Ovary (tissue), 9 donors: ENCODE measurements around the gene GPC1. TPM values are rescaled to one million over a fixed set of nuclear protein-coding genes. Genes with fewer than 3 reads are reported as not detected.

Experiments
- DNase-seq, 5 donors: peaks; one replicate each; pipeline ENCODE4 v3.0.0-alpha.2; 2019 to 2020
- H3K27ac ChIP-seq, 2 donors: fragments of 200-600 bp; one replicate each; pipeline versions ENCODE4 v1.5.1 to v1.8.0; 2019 to 2022
- H3K27me3 ChIP-seq: fragments of 200-600 bp; one replicate; pipeline ENCODE4 v1.8.0; 2022
- H3K36me3 ChIP-seq: fragments of 200-600 bp; sonication (generic); one replicate; pipeline ENCODE4 v1.5.1; 2019
- H3K4me1 ChIP-seq: one replicate; pipeline ENCODE4 v1.8.1; 2013; ENCODE audit warnings: mild to moderate bottlenecking, moderate library complexity; ENCODE audit not compliant: insufficient read depth
- H3K4me3 ChIP-seq: fragments of 200-600 bp; sonication (generic); one replicate; pipeline ENCODE4 v1.5.1; 2017
- H3K9me3 ChIP-seq, 2 donors: fragments of 200-600 bp in 1 of 2; sonication (generic) in 1 of 2; one replicate each; pipeline versions ENCODE4 v1.5.1 to v1.8.1; 2013 to 2019; ENCODE audit warnings: mild to moderate bottlenecking in 1 of 2, moderate library complexity in 1 of 2
- EP300 ChIP-seq: sonication (generic); formaldehyde crosslinking; IDR thresholded peaks from one replicate; pipeline ENCODE4 v1.6.1; 2017; ENCODE audit warnings: antibody characterized with exemption
- POLR2A ChIP-seq: fragments of 450-650 bp; IDR thresholded peaks from one replicate; pipeline ENCODE4 v1.6.1; 2017; ENCODE audit warnings: antibody characterized with exemption, mild to moderate bottlenecking, moderate library complexity
- WGBS, 3 donors: extraction: QIAGEN DNeasy Blood & Tissue Kit in 1 of 3; methylation state at CpG; one replicate each; pipeline versions ENCODE4 v1.1.5 to v1.1.7; 2013 to 2017; 5-methylcytosine and 5-hydroxymethylcytosine counted together
- intact Hi-C, 4 donors: fragments of 100-400 bp; cut with DNase I; formaldehyde crosslinking; loops; one replicate each; pipeline versions ENCODE4 v1.11.0 to v1.15.1; 2022 to 2023
- polyA plus RNA-seq, 2 donors: library from polyadenylated mRNA; stranded (reverse); fragments of 200-250 nt in 1 of 2; fragments of 350-450 nt in 1 of 2; fragmentation: Illumina TruSeq in 1 of 2; extraction: RNeasy Lipid Tissue Mini Kit (QIAGEN cat#74804) in 1 of 2; gene quantifications; one replicate each; pipeline ENCODE4 v1.2.3, GENCODE V29; 2013 to 2014
- total RNA-seq, 7 donors: library from RNA; depleted of rRNA in 2 of 7; stranded (reverse); fragments of >200 nt in 2 of 7; fragmentation: NEBNext Ultra II Directional in 3 of 7; extraction: Animal tissue kit (Norgen Biotek cat#: 25700) in 3 of 7; gene quantifications; one replicate each; pipeline versions ENCODE4 v1.1.0 to v1.2.4, GENCODE V29; 2016 to 2023
- TF ChIP-seq, protein P1 (sequence below), 3 donors: fragments of 450-650 bp in 2 of 3; fragments of 200-600 bp in 1 of 3; IDR thresholded peaks; one replicate each; pipeline versions ENCODE4 v1.5.1 to v1.8.0; 2016 to 2022; ENCODE audit warnings: antibody characterized with exemption in 3 of 3, mild to moderate bottlenecking in 1 of 3
- donor health status: DM: no; HTN: no; CAD: no; lungs with moderate emphysema.
- donor health status: DM: no; HTN: no; CAD: no.
- donor health status: Bipolar disorder and iron deficiency.
- donor health status: DM: yes; HTN: yes; CAD: no.
- donor health status: DM: no; HTN: no; CAD: no.
- donor health status: DM: yes; HTN: yes; CAD: no.

GPC1 gene
- total and polyA plus RNA-seq, 9 donors = 2.9 to 149 (median 71.4) TPM

DNA sequence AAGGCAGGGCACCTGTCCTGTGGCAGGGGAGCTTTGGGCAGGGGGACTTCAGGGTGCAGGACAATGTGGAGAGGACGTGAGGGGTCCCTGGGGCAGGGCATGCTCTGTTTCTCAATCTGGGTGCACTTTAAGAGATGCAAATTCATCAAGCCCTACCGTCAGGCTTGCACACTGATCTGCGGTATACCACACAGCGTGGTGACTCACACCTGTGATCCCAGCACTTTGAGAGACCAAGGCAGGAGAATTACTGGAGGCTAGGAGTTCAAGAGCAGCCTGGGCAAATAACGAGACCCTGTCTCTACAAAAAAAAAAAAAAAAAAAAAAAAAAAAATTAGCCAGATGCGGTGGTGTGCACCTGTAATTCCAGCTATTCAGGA, 10.2 kb upstream of the GPC1 start:
- H3K36me3 ChIP-seq = no peaks in the 10 kb centered on the region
- H3K27ac ChIP-seq = no peak overlapping the region
- no peaks in the 10 kb centered on the region for H3K27me3 ChIP-seq
- intact Hi-C loops = no loop called here
- 90 to 92% (median 92%) methylated on average over 6 of the region's 6 CpGs for WGBS, 3 donors
- no peak for TF ChIP-seq EP300
- TF ChIP-seq POLR2A = no peak
- TF ChIP-seq, protein P1, sequence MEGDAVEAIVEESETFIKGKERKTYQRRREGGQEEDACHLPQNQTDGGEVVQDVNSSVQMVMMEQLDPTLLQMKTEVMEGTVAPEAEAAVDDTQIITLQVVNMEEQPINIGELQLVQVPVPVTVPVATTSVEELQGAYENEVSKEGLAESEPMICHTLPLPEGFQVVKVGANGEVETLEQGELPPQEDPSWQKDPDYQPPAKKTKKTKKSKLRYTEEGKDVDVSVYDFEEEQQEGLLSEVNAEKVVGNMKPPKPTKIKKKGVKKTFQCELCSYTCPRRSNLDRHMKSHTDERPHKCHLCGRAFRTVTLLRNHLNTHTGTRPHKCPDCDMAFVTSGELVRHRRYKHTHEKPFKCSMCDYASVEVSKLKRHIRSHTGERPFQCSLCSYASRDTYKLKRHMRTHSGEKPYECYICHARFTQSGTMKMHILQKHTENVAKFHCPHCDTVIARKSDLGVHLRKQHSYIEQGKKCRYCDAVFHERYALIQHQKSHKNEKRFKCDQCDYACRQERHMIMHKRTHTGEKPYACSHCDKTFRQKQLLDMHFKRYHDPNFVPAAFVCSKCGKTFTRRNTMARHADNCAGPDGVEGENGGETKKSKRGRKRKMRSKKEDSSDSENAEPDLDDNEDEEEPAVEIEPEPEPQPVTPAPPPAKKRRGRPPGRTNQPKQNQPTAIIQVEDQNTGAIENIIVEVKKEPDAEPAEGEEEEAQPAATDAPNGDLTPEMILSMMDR (IDR thresholded peaks at IDR 0.05) = no peak
- H3K4me3 ChIP-seq = no peak overlapping the region
- no peaks in the 10 kb centered on the region for H3K9me3 ChIP-seq
- peak in 1 of 5 donors; percentile 1 for DNase-seq
- no peaks in the 10 kb centered on the region for H3K4me1 ChIP-seq

DNA sequence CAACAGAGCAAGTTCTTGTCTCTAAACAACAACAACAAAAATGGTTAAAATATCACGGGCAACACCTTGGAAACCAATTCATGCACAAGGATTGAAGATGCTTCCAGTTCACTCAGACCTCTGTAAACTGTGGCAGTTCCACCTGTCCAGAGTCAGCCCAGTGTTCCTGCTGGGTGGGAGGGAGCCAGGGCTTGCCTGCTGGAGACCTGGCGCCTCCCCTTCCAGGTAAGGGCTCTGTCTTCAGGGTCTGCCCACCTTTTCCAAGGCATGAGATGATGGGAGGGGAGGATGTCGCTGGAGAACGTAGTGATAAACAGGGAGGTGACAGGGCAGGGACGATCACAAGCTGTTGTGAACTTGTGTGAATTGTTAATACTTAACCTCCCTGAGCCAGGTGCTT, 9.8 kb upstream of the GPC1 start:
- no peaks in the 10 kb centered on the region for H3K27me3 ChIP-seq
- H3K4me1 ChIP-seq = no peaks in the 10 kb centered on the region
- DNase-seq = peak in 1 of 5 donors; percentile 1
- H3K4me3 ChIP-seq = no peak overlapping the region
- TF ChIP-seq, protein P1 (IDR thresholded peaks at IDR 0.05) = no peak
- TF ChIP-seq EP300 (no peak), POLR2A (no peak)
- H3K27ac ChIP-seq = no peak overlapping the region
- no peaks in the 10 kb centered on the region for H3K9me3 ChIP-seq
- intact Hi-C loops = no loop called here
- no peaks in the 10 kb centered on the region for H3K36me3 ChIP-seq
- WGBS, 3 donors = 76 to 92% (median 76%) methylated on average over 5 of the region's 5 CpGs

DNA sequence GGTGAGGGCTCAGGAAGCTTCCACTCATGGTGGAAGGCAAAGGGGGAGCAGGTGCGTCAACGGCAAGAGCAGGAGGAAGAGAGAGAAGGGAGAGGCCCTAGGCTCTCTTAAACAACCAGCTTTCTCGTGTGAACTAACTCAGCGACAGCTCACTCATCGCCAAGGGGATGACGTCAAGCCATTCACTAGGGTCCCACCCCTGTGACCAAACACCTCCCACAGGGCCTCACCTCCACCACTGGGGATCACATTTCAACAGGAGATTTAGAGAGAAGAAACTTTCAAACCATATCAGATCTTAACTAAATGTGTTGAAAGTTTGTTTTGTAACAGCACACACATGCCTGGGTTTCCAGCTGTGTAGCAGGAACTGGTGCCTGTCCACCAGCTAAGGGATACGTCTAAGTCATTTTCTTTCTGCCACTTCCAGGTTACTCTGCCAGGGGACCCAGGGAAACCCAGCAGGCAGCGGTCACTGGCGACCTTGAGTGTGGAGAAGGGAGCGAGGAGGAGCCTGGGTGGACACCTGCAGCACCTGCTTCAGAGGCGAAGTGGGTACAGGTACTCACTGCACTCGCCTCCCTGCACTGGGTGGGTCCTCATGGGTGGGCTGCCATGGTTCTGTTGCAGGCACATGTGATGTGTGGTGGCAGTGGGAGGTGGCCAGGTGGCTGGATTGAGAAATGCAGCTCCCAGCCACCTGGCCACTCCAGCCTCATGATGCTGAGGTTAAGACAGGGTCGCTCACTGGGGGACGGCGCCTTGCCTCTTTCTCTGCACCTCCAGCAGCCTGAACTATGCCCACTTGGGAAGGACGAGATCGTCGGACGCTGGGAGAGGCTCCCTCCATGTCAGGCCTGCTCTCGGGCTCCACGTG, 8.4 kb upstream of the GPC1 start:
- no peaks in the 10 kb centered on the region for H3K27me3 ChIP-seq
- peak in 2 of 5 donors; percentile 9 to 21 for DNase-seq
- no peak overlapping the region for H3K27ac ChIP-seq
- 62 to 71% (median 64%) methylated on average over 21 of the region's 21 CpGs for WGBS, 3 donors
- H3K4me1 ChIP-seq = no peaks in the 10 kb centered on the region
- H3K9me3 ChIP-seq = no peaks in the 10 kb centered on the region
- intact Hi-C loops = no loop called here
- H3K4me3 ChIP-seq = no peak overlapping the region
- H3K36me3 ChIP-seq = no peaks in the 10 kb centered on the region
- TF ChIP-seq EP300 (no peak), POLR2A (no peak)
- TF ChIP-seq, protein P1 (IDR thresholded peaks at IDR 0.05) = no peak

DNA sequence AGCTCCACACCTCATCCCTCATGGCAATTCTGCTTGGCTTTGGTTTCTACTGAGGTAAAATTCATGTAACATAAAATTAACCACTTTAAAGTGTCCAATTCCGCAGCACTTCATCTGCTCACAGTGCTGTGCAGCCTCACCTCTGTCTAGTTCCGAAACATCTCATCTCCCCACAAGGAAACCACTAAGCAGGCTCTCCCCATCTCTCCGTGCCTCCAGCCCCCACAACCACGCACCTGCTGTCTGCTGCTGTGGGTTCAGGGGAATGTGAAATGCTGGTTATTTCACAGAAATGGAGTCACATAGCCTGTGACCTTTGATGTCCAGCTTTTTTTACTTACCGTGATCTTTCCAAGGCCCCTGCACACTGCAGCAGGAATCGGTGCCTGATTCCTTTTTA, 7.7 kb upstream of the GPC1 start:
- Histone ChIP-seq H3K4me3 (no peak overlapping the region), H3K27me3 (no peaks in the 10 kb centered on the region), H3K4me1 (no peaks in the 10 kb centered on the region), H3K36me3 (no peaks in the 10 kb centered on the region), H3K27ac (no peak overlapping the region), H3K9me3 (no peaks in the 10 kb centered on the region)
- intact Hi-C loops = no loop called here
- WGBS, 3 donors = 31 to 50% (median 33%) methylated on average over 6 of the region's 6 CpGs
- TF ChIP-seq POLR2A (no peak), EP300 (no peak)
- TF ChIP-seq, protein P1 (IDR thresholded peaks at IDR 0.05) = no peak
- peak in 2 of 5 donors; percentile 2 to 8 for DNase-seq
